SK-N-SH treated with all-trans-retinoic acid at 6 μM for 48 hours (cell line): ENCODE results near the gene AK6.

Experiments
- ATAC-seq: fragments of 200-7000 bp; cut with Tn5 transposase; 3 replicates; pipeline ENCODE4 v1.9.1; 2020; ENCODE audit warnings: mild to moderate bottlenecking, moderate library complexity
- ARNTL ChIP-seq: fragments of 450-650 bp; formaldehyde crosslinking; IDR thresholded peaks from 2 replicates; pipeline ENCODE4 v1.5.0; 2020; ENCODE audit warnings: low read depth, mild to moderate bottlenecking, moderate library complexity, borderline replicate concordance
- BACH2 ChIP-seq: fragments of 250-450 bp; sonication (Bioruptor Pico); IDR thresholded peaks from 2 replicates; pipeline ENCODE4 v1.9.0; 2021; ENCODE audit warnings: mild to moderate bottlenecking, borderline replicate concordance
- CREB5 ChIP-seq: fragments of 250-450 bp; sonication (Bioruptor Pico); IDR thresholded peaks from 2 replicates; pipeline ENCODE4 v1.5.1; 2020; ENCODE audit warnings: low read depth, mild to moderate bottlenecking, moderate library complexity
- CSRNP3 ChIP-seq: fragments of 250-450 bp; sonication (Bioruptor Pico); IDR thresholded peaks from 2 replicates; pipeline ENCODE4 v1.5.1; 2021; ENCODE audit warnings: mild to moderate bottlenecking, moderate library complexity
- ESRRG ChIP-seq: fragments of 250-450 bp; sonication (Bioruptor Pico); IDR thresholded peaks from 2 replicates; pipeline ENCODE4 v1.6.1; 2021; ENCODE audit warnings: mild to moderate bottlenecking
- GLIS3 ChIP-seq: fragments of 250-450 bp; sonication (Bioruptor Pico); IDR thresholded peaks from 2 replicates; pipeline ENCODE4 v1.5.0; 2020; ENCODE audit warnings: mild to moderate bottlenecking, moderate library complexity
- ISL1 ChIP-seq: fragments of 250-450 bp; sonication (Bioruptor Pico); IDR thresholded peaks from 2 replicates; pipeline ENCODE4 v2.1.2; 2022; ENCODE audit warnings: mild to moderate bottlenecking, moderate library complexity
- OSR1 ChIP-seq: fragments of 250-450 bp; sonication (Bioruptor Pico); IDR thresholded peaks from 2 replicates; pipeline ENCODE4 v1.8.0; 2022; ENCODE audit warnings: moderate library complexity, mild to moderate bottlenecking, inconsistent platforms
- PATZ1 ChIP-seq: fragments of 250-450 bp; sonication (Bioruptor Pico); IDR thresholded peaks from 2 replicates; pipeline ENCODE4 v1.8.0; 2020; ENCODE audit warnings: mild to moderate bottlenecking, moderate library complexity, borderline replicate concordance
- POU6F1 ChIP-seq: fragments of 250-450 bp; sonication (Bioruptor Pico); IDR thresholded peaks from 2 replicates; pipeline ENCODE4 v1.8.0; 2021; ENCODE audit warnings: low read depth, mild to moderate bottlenecking, moderate library complexity, borderline replicate concordance
- PPARA ChIP-seq: fragments of 250-450 bp; sonication (Bioruptor Pico); IDR thresholded peaks from 2 replicates; pipeline ENCODE4 v1.5.0; 2020; ENCODE audit warnings: mild to moderate bottlenecking, borderline replicate concordance
- RARB ChIP-seq: fragments of 250-450 bp; sonication (Bioruptor Pico); IDR thresholded peaks from 2 replicates; pipeline ENCODE4 v1.8.0; 2021; ENCODE audit warnings: mild to moderate bottlenecking, moderate library complexity
- SNAI2 ChIP-seq: fragments of 250-450 bp; sonication (Bioruptor Pico); IDR thresholded peaks from 2 replicates; pipeline ENCODE4 v1.5.0; 2020; ENCODE audit warnings: mild to moderate bottlenecking, moderate library complexity
- TCF4 ChIP-seq: fragments of 250-450 bp; sonication (Bioruptor Pico); IDR thresholded peaks from 2 replicates; pipeline ENCODE4 v1.8.0; 2021; ENCODE audit warnings: mild to moderate bottlenecking, moderate library complexity, borderline replicate concordance
- TOX ChIP-seq: fragments of 250-450 bp; sonication (Bioruptor Pico); IDR thresholded peaks from 2 replicates; pipeline ENCODE4 v1.8.0; 2021; ENCODE audit warnings: mild to moderate bottlenecking, moderate library complexity, borderline replicate concordance
- TSHZ2 ChIP-seq: fragments of 250-450 bp; sonication (Bioruptor Pico); IDR thresholded peaks from 2 replicates; pipeline ENCODE4 v1.5.0; 2020; ENCODE audit warnings: mild to moderate bottlenecking, moderate library complexity
- ZC3H10 ChIP-seq: fragments of 250-450 bp; sonication (Bioruptor Pico); IDR thresholded peaks from 2 replicates; pipeline ENCODE4 v1.5.1; 2021; ENCODE audit warnings: mild to moderate bottlenecking, moderate library complexity
- ZFP3 ChIP-seq: fragments of 250-450 bp; sonication (Bioruptor Pico); IDR thresholded peaks from 2 replicates; pipeline ENCODE4 v1.5.0; 2020; ENCODE audit warnings: mild to moderate bottlenecking, moderate library complexity
- ZFP30 ChIP-seq: fragments of 450-650 bp; formaldehyde crosslinking; IDR thresholded peaks from 2 replicates; pipeline ENCODE4 v1.5.0; 2022; ENCODE audit warnings: mild to moderate bottlenecking, moderate library complexity
- ZNF565 ChIP-seq: fragments of 450-650 bp; formaldehyde crosslinking; conservative IDR thresholded peaks from 2 replicates; pipeline ENCODE4 v1.5.0; 2020; ENCODE audit warnings: low read depth, mild to moderate bottlenecking, moderate library complexity
- ZNF8 ChIP-seq: fragments of 450-650 bp; formaldehyde crosslinking; IDR thresholded peaks from 2 replicates; pipeline ENCODE4 v1.5.0; 2020; ENCODE audit warnings: mild to moderate bottlenecking, moderate library complexity

Gene AK6

GRCh38 chr5:69369340-69370121, at the start of gene AK6, which contains the start of the genes RAD17 and TAF9:
Gene AK6 (minus strand): TSS chr5:69369520. CDS start chr5:69369490, 30 bp downstream.
Gene RAD17 (plus strand): TSS chr5:69369818. CDS start chr5:69372209, 2,391 bp downstream.
Gene TAF9 (minus strand): TSS chr5:69369520. CDS start chr5:69365737, 3,783 bp downstream.
- peak; percentile 95 for ATAC-seq

GRCh38 chr5:69418554-69418953, 49.2 kb upstream of the AK6 start:
- ATAC-seq = no peak
- TF ChIP-seq SNAI2 (no peak), RARB (no peak), GLIS3 (no peak), ISL1 (CRISPR knock-in tag) (no peak), ZNF8 (no peak), TOX (no peak), TCF4 (CRISPR knock-in tag) (no peak), BACH2 (CRISPR knock-in tag) (no peak), PATZ1 (CRISPR knock-in tag) (no peak), ZFP3 (CRISPR knock-in tag) (no peak), PPARA (CRISPR knock-in tag) (no peak), CSRNP3 (CRISPR knock-in tag) (no peak), ARNTL (CRISPR knock-in tag) (no peak), ZNF565 (CRISPR knock-in tag) (no peak), ZC3H10 (CRISPR knock-in tag) (no peak), OSR1 (CRISPR knock-in tag) (no peak), ZFP30 (no peak), TSHZ2 (CRISPR knock-in tag) (no peak), ESRRG (CRISPR knock-in tag) (no peak)

More at GRCh38 chr5:69369340-69370121, at the start of gene AK6, which contains the start of the genes RAD17 and TAF9:
- TF ChIP-seq ZC3H10 (CRISPR knock-in tag) = 0 out of 2 replicates have a peak, but pooled peaks have one; percentile 2
- TF ChIP-seq POU6F1 (CRISPR knock-in tag) = no peak
- no peak for TF ChIP-seq PPARA (CRISPR knock-in tag)
- no peak for TF ChIP-seq TOX
- TF ChIP-seq CREB5 (CRISPR knock-in tag) = no peak
- no peak for TF ChIP-seq BACH2 (CRISPR knock-in tag)
- TF ChIP-seq GLIS3 = no peak; the same call in 1 of the 2 replicates
- 0 out of 2 replicates have a peak, but pooled peaks have one; percentile 81 for TF ChIP-seq ESRRG (CRISPR knock-in tag)
- TF ChIP-seq ZNF8 = no peak
- no peak for TF ChIP-seq CSRNP3 (CRISPR knock-in tag)
- no peak for TF ChIP-seq ZNF565 (CRISPR knock-in tag)
